Activated naive CD4-positive, alpha-beta T cell treated with anti-CD3 and anti-CD28 coated beads, Interleukin-2, amount 50 U/mL, for 72 hours (primary cell): ENCODE results near the gene FTCD. TPM values are rescaled to one million over a fixed set of nuclear protein-coding genes. Genes with fewer than 3 reads are reported as not detected.
"Not testable (repeated sequence)": the region's sequence is repeated elsewhere in the genome, so short reads cannot be mapped to it uniquely, and the experiment has no call there.

Source experiments
- ATAC-seq, 2 donors: fragments of 150-1000 bp; cut with Tn5 transposase; 2 replicates each; pipeline ENCODE4 v1.10.0; 2021; ENCODE audit warnings: mild to moderate bottlenecking in 2 of 2, moderate library complexity in 2 of 2
- DNase-seq, 2 donors: peaks; one replicate each; pipeline ENCODE4 v3.0.0; 2021 to 2022; ENCODE audit warnings: low spot score in 2 of 2
- H3K27ac Mint-ChIP-seq, 2 donors: one replicate each; pipeline ENCODE4 v1.8.0; 2022; ENCODE audit warnings: mild to moderate bottlenecking in 2 of 2, mixed read lengths in 2 of 2
- H3K36me3 Mint-ChIP-seq, 2 donors: one replicate each; pipeline ENCODE4 v1.8.0; 2022; ENCODE audit warnings: mixed read lengths in 2 of 2
- H3K9me3 Mint-ChIP-seq, 2 donors: one replicate each; pipeline ENCODE4 v1.8.0; 2022; ENCODE audit warnings: mixed read lengths in 2 of 2
- total RNA-seq, 2 donors: library from RNA; stranded (reverse); gene quantifications; one replicate each; pipeline ENCODE4 v1.2.3, GENCODE V29; 2022

Gene FTCD
- total RNA-seq, result under 1 TPM; 0.21 to 0.39 TPM

- peak in 1 of 2 donors; percentile 55 for DNase-seq
- ATAC-seq, result no peak
- Mint-ChIP-seq H3K9me3 (no peaks in the 10 kb centered on the region), H3K27ac (peak within 1 kb of the TSS in 1 of 2 donors; percentile 59), H3K36me3 (no peaks in the 10 kb centered on the region)
Measured at GRCh38 chr21:46155514-46156377, at the start of gene FTCD. Gene FTCD (minus strand): TSS chr21:46155579. CDS start chr21:46155523, 56 bp downstream.

DNA sequence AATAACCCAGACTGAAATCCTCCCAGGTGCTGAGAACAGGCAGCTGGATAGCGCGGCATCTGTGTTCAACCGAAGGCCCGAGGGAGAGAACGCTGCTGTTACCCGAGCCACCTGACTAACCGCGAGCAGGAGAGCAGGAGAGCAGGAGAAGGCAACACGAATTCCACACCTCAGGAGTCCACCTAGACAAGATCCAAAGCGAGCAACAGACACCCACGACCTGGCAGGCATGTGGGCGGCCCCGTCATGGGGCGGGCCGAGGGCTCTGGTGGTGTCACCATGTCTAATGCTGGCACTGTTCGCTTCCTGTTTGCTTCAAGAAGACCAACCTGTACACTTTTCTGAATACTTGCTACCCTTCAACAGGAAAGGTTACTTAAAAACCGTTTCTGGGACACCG is 49.8 kb upstream of the FTCD start:
- H3K27ac Mint-ChIP-seq, result peak overlapping the region; percentile 36 to 44
- H3K9me3 Mint-ChIP-seq, result no peaks in the 10 kb centered on the region
- H3K36me3 Mint-ChIP-seq, result peaks cover 0 to 4% of the 10 kb centered on the region in 2 donors
- ATAC-seq, result no peak
- no peak for DNase-seq

- H3K27ac Mint-ChIP-seq, result peak overlapping the region in 1 of 2 donors; percentile 34
- DNase-seq (no peak), ATAC-seq (no peak)
- H3K9me3 Mint-ChIP-seq, result no peaks in the 10 kb centered on the region
- H3K36me3 Mint-ChIP-seq, result peaks cover 0 to 10% of the 10 kb centered on the region in 2 donors
Measured at GRCh38 chr21:46203203-46203600, 47.8 kb upstream of the FTCD start.

DNA sequence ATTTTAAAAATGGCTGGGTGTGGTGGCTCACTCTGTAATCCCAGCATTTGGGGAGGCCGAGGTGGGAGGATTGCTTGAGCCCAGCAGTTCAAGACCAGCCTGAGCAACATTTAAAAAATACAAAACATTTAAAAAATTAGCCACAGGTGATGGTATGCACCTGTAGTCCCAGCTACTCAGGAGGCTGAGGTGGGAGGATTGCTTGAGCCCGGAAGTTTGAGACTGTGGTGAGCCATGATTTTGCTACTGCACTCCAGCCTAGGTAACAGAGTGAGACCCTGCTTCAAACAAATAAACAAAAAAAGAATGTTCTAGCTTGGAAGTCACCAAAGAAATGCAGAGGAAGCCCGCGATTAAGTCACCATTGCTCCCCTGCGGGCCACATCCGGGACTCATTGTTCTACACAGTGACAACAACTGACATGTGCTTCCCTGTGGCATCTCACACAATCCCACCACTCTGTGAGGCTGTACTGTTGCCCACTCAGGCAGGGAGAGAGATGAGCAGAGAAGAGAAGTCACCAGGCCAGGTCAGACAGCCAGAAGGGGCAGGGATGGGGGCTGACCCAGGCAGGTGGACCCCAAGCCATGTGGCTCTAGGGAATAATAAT is 47.3 kb upstream of the FTCD start:
- H3K9me3 Mint-ChIP-seq, result no peaks in the 10 kb centered on the region
- peaks cover 0 to 10% of the 10 kb centered on the region in 2 donors for H3K36me3 Mint-ChIP-seq
- no peak for ATAC-seq
- no peak for DNase-seq
- H3K27ac Mint-ChIP-seq, result peak overlapping the region in 1 of 2 donors; percentile 34

DNA sequence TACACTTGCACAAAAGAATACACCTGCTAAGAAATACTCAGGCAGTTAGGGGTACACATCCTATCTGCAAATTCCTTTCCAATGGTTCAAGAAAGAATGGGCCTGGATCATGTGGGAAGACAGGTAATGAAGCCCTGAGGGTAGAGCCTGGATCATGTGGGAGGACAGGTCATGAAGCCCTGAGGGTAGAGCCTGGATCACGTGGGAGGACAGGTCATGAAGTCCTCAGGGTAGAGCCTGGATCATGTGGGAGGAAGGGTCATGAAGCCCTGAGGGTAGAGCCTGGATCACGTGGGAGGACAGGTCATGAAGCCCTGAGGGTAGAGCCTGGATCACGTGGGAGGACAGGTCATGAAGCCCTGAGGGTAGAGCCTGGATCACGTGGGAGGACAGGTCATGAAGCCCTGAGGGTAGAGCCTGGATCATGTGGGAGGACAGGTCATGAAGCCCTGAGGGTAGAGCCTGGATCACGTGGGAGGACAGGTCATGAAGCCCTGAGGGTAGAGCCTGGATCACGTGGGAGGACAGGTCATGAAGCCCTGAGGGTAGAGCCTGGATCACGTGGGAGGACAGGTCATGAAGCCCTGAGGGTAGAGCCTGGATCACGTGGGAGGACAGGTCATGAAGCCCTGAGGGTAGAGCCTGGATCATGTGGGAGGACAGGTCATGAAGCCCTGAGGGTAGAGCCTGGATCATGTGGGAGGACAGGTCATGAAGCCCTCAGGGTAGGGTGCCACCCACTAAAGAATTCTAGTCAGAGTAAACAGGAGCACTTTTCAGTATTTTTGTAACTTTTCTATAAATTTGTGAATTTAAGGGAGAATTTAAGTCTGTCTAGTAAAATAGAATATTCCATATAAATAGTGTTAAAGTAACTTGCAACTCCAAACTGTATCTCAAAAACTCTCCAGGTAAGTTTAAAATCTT is 45.8 kb upstream of the FTCD start:
- H3K9me3 Mint-ChIP-seq, ATAC-seq, H3K36me3 Mint-ChIP-seq, DNase-seq: not testable (repeated sequence)
- H3K27ac Mint-ChIP-seq, result peak overlapping the region; percentile 31 to 60

DNA sequence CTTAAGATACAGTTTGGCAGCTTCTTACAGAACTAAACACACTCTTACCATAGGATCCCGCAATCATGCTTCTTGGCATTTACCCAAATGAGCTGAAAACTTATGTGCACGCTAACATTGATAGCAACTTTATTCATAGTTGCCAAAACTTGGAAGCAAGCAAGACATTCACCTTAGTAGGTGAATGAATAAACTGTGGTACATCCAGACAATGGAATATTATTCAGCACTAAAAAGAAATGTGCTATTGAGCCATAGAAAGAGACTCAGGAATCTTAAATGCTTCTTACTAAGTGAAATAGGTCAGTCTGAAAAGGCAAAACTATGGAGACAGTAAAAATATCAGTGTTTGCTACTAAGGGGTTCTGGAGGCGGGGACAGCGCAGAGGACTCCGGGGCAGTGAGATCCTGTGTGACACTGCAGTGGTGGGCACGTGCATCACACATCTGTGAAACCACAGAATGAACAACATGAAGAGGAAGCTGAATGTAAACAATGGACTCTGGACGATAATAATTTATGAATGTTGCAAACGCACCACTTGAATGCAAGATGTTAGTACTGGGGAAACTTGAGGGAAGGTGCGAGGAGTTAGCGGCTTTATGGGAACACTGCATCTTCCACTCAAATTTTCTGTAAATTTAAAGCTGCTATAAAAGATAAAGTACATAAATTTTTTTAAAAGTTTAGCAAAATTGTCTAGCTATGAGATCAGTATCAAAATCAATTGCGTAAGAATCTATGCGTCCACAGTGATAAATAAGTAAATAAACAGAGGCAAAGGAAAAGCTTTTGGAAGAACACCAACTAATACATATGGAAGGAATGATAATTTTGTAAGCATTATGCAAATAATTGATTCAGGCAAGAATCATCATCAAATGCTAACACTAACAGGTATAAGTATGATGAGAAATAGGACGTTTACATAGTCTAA is 44.3 kb upstream of the FTCD start:
- ATAC-seq (no peak), DNase-seq (no peak)
- peaks cover 0 to 5% of the 10 kb centered on the region in 2 donors for H3K36me3 Mint-ChIP-seq
- H3K27ac Mint-ChIP-seq, result peak overlapping the region in 1 of 2 donors; percentile 60
- H3K9me3 Mint-ChIP-seq, result no peaks in the 10 kb centered on the region

GRCh38 chr21:46196733-46197132 is 41.4 kb upstream of the FTCD start:
- no peaks in the 10 kb centered on the region for H3K9me3 Mint-ChIP-seq
- H3K27ac Mint-ChIP-seq, result peak overlapping the region in 1 of 2 donors; percentile 56
- H3K36me3 Mint-ChIP-seq, result peaks cover 0 to 5% of the 10 kb centered on the region in 2 donors
- no peak for ATAC-seq
- DNase-seq, result no peak

GRCh38 chr21:46195595-46196195 is 40.3 kb upstream of the FTCD start:
- H3K27ac Mint-ChIP-seq, result peak overlapping the region in 1 of 2 donors; percentile 56
- DNase-seq (no peak), ATAC-seq (no peak)
- H3K36me3 Mint-ChIP-seq, result peaks cover 0 to 5% of the 10 kb centered on the region in 2 donors
- H3K9me3 Mint-ChIP-seq, result no peaks in the 10 kb centered on the region

GRCh38 chr21:46194374-46195334 is 39.3 kb upstream of the FTCD start:
- ATAC-seq (no peak), DNase-seq (no peak)
- Mint-ChIP-seq H3K36me3 (peaks cover 0 to 3% of the 10 kb centered on the region in 2 donors), H3K27ac (peak overlapping the region in 1 of 2 donors; percentile 77), H3K9me3 (no peaks in the 10 kb centered on the region)

DNA sequence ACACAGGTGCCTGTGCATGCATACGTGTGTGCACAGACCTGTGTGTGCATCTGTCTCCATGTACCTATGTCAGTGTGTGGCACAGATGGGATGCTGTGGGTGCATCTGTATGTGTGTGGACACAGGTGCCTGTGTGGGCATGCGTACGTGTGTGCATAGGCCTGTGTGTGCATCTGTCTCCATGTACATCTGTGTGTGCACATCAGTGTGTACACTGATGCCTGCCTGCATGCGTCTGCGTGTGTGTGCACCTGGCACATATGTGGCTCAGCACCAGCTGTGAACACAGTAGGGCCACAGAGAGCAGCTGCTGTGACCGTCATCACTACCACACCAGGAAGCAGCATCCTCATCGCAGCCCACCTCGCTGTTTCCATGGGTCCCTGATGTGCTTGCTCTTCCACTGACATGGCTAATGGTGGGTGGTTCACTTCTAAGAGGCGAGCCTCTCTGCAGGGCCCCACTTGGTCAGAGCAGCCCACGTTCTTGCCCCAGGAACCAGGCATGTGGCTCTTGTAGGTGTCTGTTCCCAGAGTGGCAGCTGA is 38.5 kb upstream of the FTCD start:
- no peak for ATAC-seq
- no peaks in the 10 kb centered on the region for H3K9me3 Mint-ChIP-seq
- no peak for DNase-seq
- H3K27ac Mint-ChIP-seq, result peak overlapping the region in 1 of 2 donors; percentile 77
- H3K36me3 Mint-ChIP-seq, result no peaks in the 10 kb centered on the region

- DNase-seq (no peak), ATAC-seq (no peak)
- H3K27ac Mint-ChIP-seq, result no peak overlapping the region
- no peaks in the 10 kb centered on the region for H3K36me3 Mint-ChIP-seq
- no peaks in the 10 kb centered on the region for H3K9me3 Mint-ChIP-seq
Measured at GRCh38 chr21:46191686-46192575, 36.6 kb upstream of the FTCD start.

- Mint-ChIP-seq H3K36me3 (no peaks in the 10 kb centered on the region), H3K9me3 (no peaks in the 10 kb centered on the region), H3K27ac (no peak overlapping the region)
- ATAC-seq, result no peak
- no peak for DNase-seq
Measured at GRCh38 chr21:46191257-46191685, 35.9 kb upstream of the FTCD start.

DNA sequence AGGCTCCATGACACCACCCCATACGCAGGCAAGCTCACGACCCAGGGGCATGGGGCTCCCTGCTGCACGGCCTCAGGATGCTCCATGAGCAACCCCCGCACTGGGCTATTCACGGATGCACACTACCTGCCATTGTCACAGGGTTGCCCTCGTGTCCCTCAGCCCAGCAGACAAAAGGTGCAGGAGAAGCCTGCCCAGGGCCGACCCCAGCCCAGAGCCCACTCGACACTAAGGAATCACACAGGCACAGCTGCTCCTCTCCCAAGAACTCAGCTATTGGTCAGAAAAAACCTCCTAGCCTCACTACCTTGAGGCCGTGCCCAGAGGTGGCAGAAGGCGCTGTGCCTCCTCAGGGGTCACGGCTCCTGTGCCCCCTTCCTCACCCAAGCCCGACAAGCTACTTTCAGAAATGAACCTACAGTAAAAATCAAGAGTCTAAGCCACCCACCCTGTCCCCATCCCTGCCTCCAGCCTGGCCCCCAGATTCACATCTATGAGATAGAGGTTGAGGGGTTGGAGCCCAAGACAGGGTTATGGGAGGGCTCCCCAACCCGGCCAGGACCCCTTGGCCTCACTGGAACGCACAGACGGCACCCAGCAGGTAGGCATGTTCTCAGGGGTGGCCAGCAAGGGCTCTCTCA is 35.2 kb upstream of the FTCD start:
- DNase-seq (no peak), ATAC-seq (no peak)
- Mint-ChIP-seq H3K27ac (no peak overlapping the region), H3K9me3 (no peaks in the 10 kb centered on the region), H3K36me3 (no peaks in the 10 kb centered on the region)
